ENCODE results near the gene NR1H4. TPM values are rescaled to one million over a fixed set of nuclear protein-coding genes. Genes with fewer than 3 reads are reported as not detected.

The NR1H4 gene
- total RNA-seq, 1 experiment from 2014 or later: not detected

Small RNA genes lying within 50 kb of the gene (small RNA-seq; reads per million reads assigned to genes)
- gene AC010200.2: 0 reads per million in 2 experiments

Other genes starting within 250 kb of the NR1H4 start
- 1.7 and 3.3 TPM in 2 replicates for gene DEPDC4, start 206.8 kb upstream of the NR1H4 start, total RNA-seq (2014; rRNA removed; shearing (Covaris generic))
- 54.0 and 56.1 TPM in 2 replicates for gene SCYL2, start 206.7 kb upstream of the NR1H4 start, total RNA-seq (2014; rRNA removed; shearing (Covaris generic))
- not detected in 2 replicates for gene SLC17A8, start 116.8 kb upstream of the NR1H4 start, total RNA-seq (2014; rRNA removed; shearing (Covaris generic))
- 27.1 and 33.7 TPM in 2 replicates for gene GAS2L3, start 99.8 kb downstream of the NR1H4 start, total RNA-seq (2014; rRNA removed; shearing (Covaris generic))

Data from NCI-H460 (cell line).